Stimulated activated CD8-positive, alpha-beta memory T cell treated with anti-CD3 and anti-CD28 coated beads, Interleukin-12 subunit alpha, Interleukin-12 subunit beta, amount 100 ng/mL, for 4 hours (primary cell): ENCODE data around the gene DNAH1.

ENCODE experiments used
- DNase-seq: peaks from one replicate; pipeline ENCODE4 v3.0.0-alpha.2; 2020; ENCODE audit warnings: low read depth

DNAH1 gene

DNA sequence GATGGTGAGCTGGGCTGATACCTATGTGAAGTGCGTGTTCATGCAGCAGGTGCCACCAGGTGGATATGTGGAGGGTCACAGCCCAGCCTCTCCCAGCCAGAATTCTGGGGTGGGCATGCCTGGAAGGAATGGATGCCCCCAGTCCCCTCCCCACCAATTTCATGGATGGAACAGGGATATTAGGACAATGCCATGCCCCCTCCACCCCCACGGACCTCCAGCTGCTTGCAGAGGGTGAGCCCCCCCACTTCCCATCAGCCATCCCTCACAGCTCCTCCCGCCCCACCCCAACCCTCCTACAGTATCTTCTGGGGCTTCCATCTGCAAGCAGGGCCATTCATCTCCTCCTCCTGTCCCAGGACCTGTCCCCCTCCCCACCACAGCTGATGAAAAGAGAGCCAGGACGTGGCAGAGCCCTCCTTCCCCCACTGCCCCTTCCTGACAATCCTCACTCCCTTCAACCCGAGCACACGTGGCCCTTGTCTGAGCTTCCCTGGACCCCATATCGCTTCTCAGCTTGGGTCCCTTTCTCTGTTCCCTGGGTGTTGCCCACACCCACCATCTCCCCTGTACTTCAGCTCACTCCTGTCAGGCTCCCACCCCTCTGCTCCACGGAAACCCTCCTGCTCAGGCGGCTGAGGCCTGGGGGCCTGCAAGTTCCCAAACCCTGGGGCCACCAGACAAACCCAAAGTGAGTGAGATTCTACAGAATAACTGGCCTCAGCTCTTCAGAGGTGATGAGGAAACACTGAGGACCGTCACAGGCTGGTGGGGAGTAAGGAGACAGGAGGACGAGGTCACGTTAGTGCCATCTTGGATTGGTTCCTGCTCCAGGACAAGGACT, 131.6 kb downstream of the DNAH1 start:
- no peak for DNase-seq
